ENCODE data around the gene GHDC.

Gene GHDC

GRCh38 chr17:42183741-42184711, 10.3 kb downstream of the GHDC start:
- H3K4me3 ChIP-seq (ENCODE audit: low read depth, low read length) = peak overlapping the region; percentile 43

GRCh38 chr17:42182927-42183734, 11.2 kb downstream of the GHDC start:
- no peak overlapping the region for H3K4me3 ChIP-seq (ENCODE audit: low read depth, low read length)

- no peak overlapping the region for H3K4me3 ChIP-seq (ENCODE audit: low read depth, low read length)
These were observed 12.5 kb downstream of the GHDC start for GRCh38 chr17:42181851-42182207.

- peak within 1 kb of the TSS; percentile 53 for H3K4me3 ChIP-seq (ENCODE audit: low read depth, low read length)
These were observed 13.1 kb downstream of the GHDC start, which contains the start of gene KCNH4 for GRCh38 chr17:42180922-42181850. KCNH4 (minus strand) TSS chr17:42181142; CDS start chr17:42180945, 197 bp downstream.

GRCh38 chr17:42180411-42180921, 13.8 kb downstream of the GHDC start:
- peak overlapping the region; percentile 53 for H3K4me3 ChIP-seq (ENCODE audit: low read depth, low read length)

GRCh38 chr17:42179911-42180410, 14.3 kb downstream of the GHDC start:
- no peak overlapping the region for H3K4me3 ChIP-seq (ENCODE audit: low read depth, low read length)

- H3K4me3 ChIP-seq (ENCODE audit: low read depth, low read length) = no peak overlapping the region
These were observed 15.0 kb downstream of the GHDC start for GRCh38 chr17:42179335-42179734.

GRCh38 chr17:42178817-42179216, 15.5 kb downstream of the GHDC start:
- no peak overlapping the region for H3K4me3 ChIP-seq (ENCODE audit: low read depth, low read length)

GRCh38 chr17:42177684-42178083, 16.6 kb downstream of the GHDC start:
- no peak overlapping the region for H3K4me3 ChIP-seq (ENCODE audit: low read depth, low read length)

GRCh38 chr17:42174126-42174783, 20.0 kb downstream of the GHDC start:
- no peak overlapping the region for H3K4me3 ChIP-seq (ENCODE audit: low read depth, low read length)

- no peak overlapping the region for H3K4me3 ChIP-seq (ENCODE audit: low read depth, low read length)
These were observed 22.5 kb downstream of the GHDC start for GRCh38 chr17:42171831-42172230.

- H3K4me3 ChIP-seq (ENCODE audit: low read depth, low read length) = no peak overlapping the region
These were observed 24.9 kb downstream of the GHDC start for GRCh38 chr17:42169351-42169750.

- no peak overlapping the region for H3K4me3 ChIP-seq (ENCODE audit: low read depth, low read length)
These were observed 26.5 kb downstream of the GHDC start for GRCh38 chr17:42167807-42168206.

- no peak overlapping the region for H3K4me3 ChIP-seq (ENCODE audit: low read depth, low read length)
These were observed 28.0 kb downstream of the GHDC start for GRCh38 chr17:42166196-42166763.

- no peak overlapping the region for H3K4me3 ChIP-seq (ENCODE audit: low read depth, low read length)
These were observed 28.5 kb downstream of the GHDC start for GRCh38 chr17:42165751-42166150.

- H3K4me3 ChIP-seq (ENCODE audit: low read depth, low read length) = no peak overlapping the region
These were observed 30.4 kb downstream of the GHDC start for GRCh38 chr17:42163696-42164407.

- H3K4me3 ChIP-seq (ENCODE audit: low read depth, low read length) = no peak overlapping the region
These were observed 31.2 kb downstream of the GHDC start for GRCh38 chr17:42163113-42163512.

GRCh38 chr17:42160531-42160910, 33.8 kb downstream of the GHDC start:
- H3K4me3 ChIP-seq (ENCODE audit: low read depth, low read length) = no peak overlapping the region
